Right forelimb (tissue), 1 donor: ENCODE results near the gene MAD1L1.
"Not testable (repeated sequence)": the region's sequence is repeated elsewhere in the genome, so short reads cannot be mapped to it uniquely, and the experiment has no call there.

Experiments used
- DNase-seq: peaks from one replicate; pipeline ENCODE4 v3.0.0-alpha.2; 2018

MAD1L1 gene

GRCh38 chr7:2171855-2172254 lies 60.9 kb downstream of the MAD1L1 start:
- no peak for DNase-seq

- no peak for DNase-seq
Observed at GRCh38 chr7:2170576-2171521, 61.9 kb downstream of the MAD1L1 start.

- no peak for DNase-seq
Observed at GRCh38 chr7:2169923-2170575, 62.7 kb downstream of the MAD1L1 start.

DNA sequence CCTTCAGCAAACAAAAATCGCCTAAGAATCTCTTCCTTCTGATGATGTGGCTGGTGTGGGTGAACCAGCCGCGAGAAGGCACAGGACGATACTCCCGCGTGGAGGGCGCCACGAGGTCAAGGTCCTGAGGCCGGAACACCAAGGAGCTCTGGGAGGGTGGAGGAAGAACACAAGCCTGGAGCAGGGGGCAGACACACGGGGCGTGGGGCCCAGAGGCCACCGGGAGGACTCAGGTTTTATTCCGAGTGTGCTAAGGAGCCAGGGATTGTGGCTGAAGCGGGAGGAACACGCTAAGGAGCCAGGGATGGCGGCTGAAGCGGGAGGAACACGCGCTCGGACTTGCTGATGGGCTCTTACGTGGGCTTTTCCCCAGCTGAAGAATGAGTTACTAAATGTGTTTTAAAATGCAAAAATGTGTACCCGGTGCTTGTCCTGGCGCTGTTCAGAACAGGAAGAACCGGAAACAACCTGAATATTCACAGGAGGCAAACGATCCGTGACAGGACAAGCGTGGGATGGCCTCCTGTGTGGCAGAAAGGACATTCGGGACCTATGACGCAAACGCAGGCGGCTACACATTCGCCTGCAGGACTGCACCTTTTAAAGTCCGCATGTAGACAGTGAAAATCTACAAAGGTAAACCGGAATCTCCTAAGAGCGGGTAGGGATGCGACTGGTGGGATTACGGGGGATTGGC lies 64.0 kb downstream of the MAD1L1 start:
- no peak for DNase-seq

- no peak for DNase-seq
Observed at GRCh38 chr7:2166625-2167280, 66.0 kb downstream of the MAD1L1 start.

DNA sequence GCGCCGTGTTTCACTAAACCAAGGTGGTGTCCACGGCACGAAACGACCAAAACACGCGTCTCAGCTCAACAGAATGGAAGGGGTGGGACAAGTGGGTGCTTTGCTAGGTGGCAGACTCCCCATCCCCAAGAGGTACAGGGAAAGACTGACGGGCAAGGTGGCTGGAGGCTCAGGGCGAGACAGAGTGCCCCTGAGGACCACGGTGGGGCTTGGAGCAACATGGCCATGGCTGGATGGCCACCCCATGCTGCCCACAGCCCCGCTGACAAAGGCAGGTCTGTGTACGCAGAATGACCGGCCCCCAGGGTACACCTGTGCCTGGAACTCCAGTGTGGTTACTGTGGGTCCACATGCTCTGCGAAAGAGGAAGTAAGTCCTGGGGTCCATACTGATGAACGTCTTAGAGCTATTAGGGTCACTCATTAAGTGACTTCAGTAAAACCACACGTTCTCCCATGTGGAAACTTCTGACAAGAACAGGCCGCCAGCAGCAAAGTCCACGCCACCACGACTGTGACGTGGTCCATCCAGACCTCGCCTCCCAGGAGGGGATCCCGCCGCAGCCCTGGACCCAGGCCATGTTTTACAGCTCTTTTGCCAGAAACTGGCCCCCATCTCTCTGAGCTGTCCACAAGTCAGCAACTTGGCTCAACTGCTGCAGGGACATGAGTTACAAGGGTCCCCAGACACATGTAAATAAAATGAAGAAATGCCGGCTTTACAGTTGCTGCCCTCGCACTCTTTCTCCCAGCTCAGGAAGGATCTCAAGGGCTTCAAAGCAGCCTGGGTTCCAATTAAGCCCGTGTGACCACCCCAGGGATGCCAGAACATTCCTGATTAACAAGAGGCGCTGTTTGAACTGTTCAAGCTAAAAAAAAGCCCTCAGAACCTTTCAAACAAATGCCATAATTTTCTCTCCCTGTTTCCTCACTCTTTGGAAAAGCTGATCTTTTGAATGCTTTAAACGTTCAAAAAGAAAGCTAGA lies 66.8 kb downstream of the MAD1L1 start:
- no peak for DNase-seq

DNA sequence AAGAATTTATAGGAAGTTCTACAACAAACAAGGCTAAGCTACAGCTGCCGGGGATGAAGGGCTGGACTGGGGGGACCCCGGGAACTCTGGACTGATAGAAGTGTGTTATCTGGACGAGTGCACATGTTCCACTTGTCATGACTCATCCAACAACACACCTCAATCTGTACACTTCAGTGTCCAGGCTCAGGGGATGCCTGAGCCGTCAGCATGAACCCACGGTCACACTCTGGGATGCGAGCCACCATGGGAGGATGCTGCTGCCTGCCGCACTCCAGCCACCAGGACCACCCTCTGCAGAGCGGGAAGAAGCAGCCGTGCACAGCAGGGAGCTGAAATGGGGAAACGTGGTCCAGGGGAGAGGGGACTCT lies 67.5 kb downstream of the MAD1L1 start:
- no peak for DNase-seq

DNA sequence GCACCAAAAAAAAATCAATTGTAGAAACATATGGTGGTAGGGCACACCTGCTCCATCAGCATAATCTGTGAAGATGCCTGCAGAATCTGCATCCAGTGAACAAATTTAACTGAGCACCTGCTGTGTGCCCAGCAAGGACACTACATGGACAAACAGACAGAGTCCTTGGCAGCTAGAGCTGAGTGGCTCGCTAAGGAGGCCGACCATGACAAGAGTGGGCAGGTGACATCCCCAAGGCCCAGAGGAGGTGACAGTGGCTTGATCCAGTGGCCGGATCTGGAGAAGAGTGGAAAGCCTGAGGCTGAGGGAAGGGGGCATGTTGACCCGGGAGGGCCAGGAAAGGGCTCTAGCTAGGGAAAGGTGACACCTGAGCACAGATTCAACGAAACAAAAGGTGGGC lies 68.1 kb downstream of the MAD1L1 start:
- DNase-seq = no peak

DNA sequence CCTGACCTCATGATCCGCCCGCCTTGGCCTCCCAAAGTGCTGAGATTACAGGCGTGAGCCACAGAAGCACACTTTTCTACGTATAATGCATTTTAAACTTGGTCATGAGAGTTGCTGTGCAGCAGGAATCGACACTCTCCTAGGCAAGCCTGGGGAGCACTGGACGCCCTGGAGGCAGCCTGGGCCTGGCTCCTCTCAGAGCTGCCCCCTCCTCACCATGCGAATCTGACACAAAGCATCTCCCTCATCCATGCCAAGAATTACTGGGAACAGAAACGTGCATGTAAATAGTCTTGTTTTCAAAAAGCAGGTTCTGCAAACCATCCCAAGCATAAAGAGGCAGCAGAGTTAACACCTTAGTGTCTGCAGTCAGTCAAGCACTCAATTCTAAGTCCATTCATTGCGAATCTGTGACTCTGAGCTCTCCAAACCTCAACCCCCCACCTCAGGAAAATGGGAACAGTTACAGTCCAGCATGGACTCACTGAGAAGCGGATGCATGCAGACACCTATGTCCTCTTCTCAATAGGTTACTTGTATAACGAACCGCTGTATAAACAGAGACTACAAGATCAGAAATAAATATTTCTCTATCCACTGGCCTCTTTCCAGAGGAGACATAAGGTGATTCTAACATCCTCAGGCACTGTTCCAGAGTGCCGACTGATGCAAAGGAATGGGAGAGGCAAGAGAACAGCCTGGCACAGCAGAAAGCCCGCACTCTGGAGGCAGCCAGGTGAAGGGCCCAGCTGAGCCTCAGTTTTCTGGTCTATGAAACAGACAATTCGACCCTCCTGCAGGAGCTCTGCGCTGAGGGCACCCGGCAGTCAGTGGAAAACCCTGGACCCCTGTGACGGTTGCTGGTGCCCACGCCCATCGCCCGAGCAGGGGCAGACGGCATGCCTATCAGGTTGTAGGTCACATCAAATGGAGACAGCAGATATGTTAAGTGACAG lies 68.9 kb downstream of the MAD1L1 start:
- no peak for DNase-seq

- DNase-seq = no peak
Observed at GRCh38 chr7:2162959-2163358, 69.8 kb downstream of the MAD1L1 start.

GRCh38 chr7:2162004-2162902 lies 70.5 kb downstream of the MAD1L1 start:
- not testable (repeated sequence) for DNase-seq

- DNase-seq = no peak
Observed at GRCh38 chr7:2159176-2159520, 73.6 kb downstream of the MAD1L1 start.

- DNase-seq = no peak
Observed at GRCh38 chr7:2158331-2159175, 74.2 kb downstream of the MAD1L1 start.

GRCh38 chr7:2157473-2158279 lies 75.1 kb downstream of the MAD1L1 start:
- no peak for DNase-seq

- no peak for DNase-seq
Observed at GRCh38 chr7:2156756-2157472, 75.8 kb downstream of the MAD1L1 start.

DNA sequence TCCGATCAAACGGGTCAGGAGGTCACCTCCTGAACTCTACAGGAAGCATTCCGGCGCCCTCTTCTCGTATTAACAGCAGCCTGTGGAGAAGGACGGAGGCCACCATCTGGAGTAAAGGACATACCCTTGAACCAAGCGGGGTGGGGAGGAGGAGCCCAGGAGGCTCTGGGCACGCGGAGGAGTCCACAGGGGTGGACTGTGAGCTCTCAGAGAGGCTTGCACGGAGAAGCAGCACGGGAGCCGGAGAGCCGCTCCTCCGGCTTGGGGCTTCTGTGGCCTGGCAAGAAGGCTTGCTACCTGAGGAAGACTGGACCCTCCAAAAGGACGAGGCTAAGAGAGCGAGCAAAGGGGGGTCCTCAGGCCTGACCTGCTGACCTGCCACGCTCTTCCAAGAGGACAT lies 77.9 kb downstream of the MAD1L1 start:
- no peak for DNase-seq

DNA sequence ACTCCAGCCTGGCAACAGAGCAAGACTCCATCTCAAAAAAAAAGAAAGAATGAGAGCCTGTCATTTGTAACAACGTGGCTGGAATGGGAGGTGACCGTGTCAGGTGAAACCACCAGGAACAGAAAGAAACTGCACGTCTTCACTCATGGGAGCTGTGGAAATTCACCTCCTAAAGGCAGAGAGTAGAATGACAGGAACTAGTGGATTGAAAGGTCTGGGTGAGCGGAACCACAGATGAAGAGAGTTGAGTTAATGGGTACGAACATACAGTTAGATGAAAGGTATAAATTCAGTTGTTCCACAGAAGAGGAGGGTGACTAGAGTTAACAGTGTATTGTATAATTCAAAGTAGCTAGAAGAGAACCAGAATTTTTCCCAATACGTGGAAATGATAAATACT lies 78.6 kb downstream of the MAD1L1 start:
- no peak for DNase-seq
